Pancreas (tissue), 10 donors: ENCODE data around the gene LARP4B. TPM values are rescaled to one million over a fixed set of nuclear protein-coding genes. Genes with fewer than 3 reads are reported as not detected.

Experiments used
- ATAC-seq, 4 donors: fragments of 200-7000 bp; cut with Tn5 transposase; one replicate each; pipeline versions ENCODE4 v1.8.0 to v1.9.1; 2020; ENCODE audit warnings: mild to moderate bottlenecking in 4 of 4, moderate library complexity in 4 of 4
- DNase-seq, 6 donors: peaks; one replicate each; pipeline ENCODE4 v3.0.0-alpha.2; 2020
- FAIRE-seq: peaks from 2 replicates; lab custom pipeline; 2012; peaks lifted over from hg19 to GRCh38; lab: Jason Lieb, UNC
- H3K27ac ChIP-seq, 4 donors: fragments of 200-600 bp; sonication (generic); 1 replicate in 3 of 4; 2 replicates in 1 of 4; pipeline versions ENCODE4 v1.5.0 to v1.8.0; 2020
- H3K27me3 ChIP-seq, 4 donors: fragments of 200-600 bp; one replicate each; pipeline ENCODE4 v1.8.0; 2021
- H3K36me3 ChIP-seq, 3 donors: fragments of 200-600 bp; sonication (generic) in 1 of 3; one replicate each; pipeline versions ENCODE4 v1.5.0 to v1.8.0; 2020 to 2021
- H3K4me1 ChIP-seq, 3 donors: fragments of 200-600 bp; one replicate each; pipeline ENCODE4 v1.8.0; 2021
- H3K4me3 ChIP-seq, 4 donors: fragments of 200-600 bp; sonication (generic) in 2 of 4; one replicate each; pipeline versions ENCODE4 v1.5.0 to v1.8.0; 2020 to 2021
- H3K9me3 ChIP-seq, 4 donors: fragments of 200-600 bp; one replicate each; pipeline ENCODE4 v1.8.0; 2021
- WGBS, 2 donors: extraction: QIAGEN DNeasy Blood & Tissue Kit; methylation state at CpG; one replicate each; pipeline ENCODE4 v1.1.7; 2013; 5-methylcytosine and 5-hydroxymethylcytosine counted together
- intact Hi-C, 3 donors: fragments of 100-400 bp; cut with DNase I; formaldehyde crosslinking; loops; one replicate each; pipeline versions ENCODE4 v1.11.1 to v1.14.2; 2022
- polyA plus RNA-seq, 2 donors: library from polyadenylated mRNA; stranded (reverse); fragments of 200-250 nt; gene quantifications; one replicate each; pipeline ENCODE4 v1.2.3, GENCODE V29; 2013
- total RNA-seq, 6 donors: library from RNA; stranded (reverse); fragmentation: NEBNext Ultra II Directional in 4 of 6; extraction: Animal tissue kit (Norgen Biotek cat#: 25700) in 4 of 6; gene quantifications; one replicate each; pipeline versions ENCODE4 v1.2.1 to v1.2.4, GENCODE V29; 2021 to 2023
- TF ChIP-seq, protein P1 (sequence below), 4 donors: fragments of 200-600 bp; sonication (generic) in 3 of 4; IDR thresholded peaks; one replicate each; pipeline versions ENCODE4 v1.5.0 to v1.8.0; 2021; ENCODE audit warnings: antibody characterized with exemption in 4 of 4
- donor health status: healthy with polysubstance abuse.
- donor health status: DM: no; HTN: no; CAD: no; lungs with moderate emphysema.
- donor health status: DM: no; HTN: no; CAD: no.
- donor health status: control.
- donor health status: control.
- donor health status: Bipolar disorder and iron deficiency.
- donor health status: DM: yes; HTN: yes; CAD: no.
- donor health status: DM: no; HTN: no; CAD: no.
- donor health status: DM: no; HTN: no; CAD: no.
- donor health status: DM: yes; HTN: yes; CAD: no.

LARP4B gene
- total and polyA plus RNA-seq, 8 donors, result 10.1 to 53.3 (median 32.2) TPM

DNA sequence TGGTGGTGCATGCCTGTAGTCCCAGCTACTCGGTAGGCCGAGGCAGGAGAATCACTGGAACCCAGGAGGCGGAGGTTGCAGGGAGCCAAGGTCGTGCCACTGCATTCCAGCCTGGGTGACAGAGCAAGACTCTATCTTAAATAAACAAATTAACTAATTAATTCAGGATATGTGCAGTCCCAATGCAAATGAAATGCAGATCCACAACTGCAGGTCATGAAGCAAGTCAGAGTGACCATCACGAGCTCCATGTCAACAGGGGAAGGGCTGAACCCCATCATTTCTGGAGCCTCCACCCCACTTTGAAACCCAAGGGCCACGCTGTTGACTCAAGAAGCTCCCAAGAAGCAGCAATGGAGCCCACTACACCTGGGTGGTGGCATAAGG, 115.4 kb downstream of the LARP4B start:
- H3K36me3 ChIP-seq, result peaks cover 6 to 85% (median 24%) of the 10 kb centered on the region in 3 donors

DNA sequence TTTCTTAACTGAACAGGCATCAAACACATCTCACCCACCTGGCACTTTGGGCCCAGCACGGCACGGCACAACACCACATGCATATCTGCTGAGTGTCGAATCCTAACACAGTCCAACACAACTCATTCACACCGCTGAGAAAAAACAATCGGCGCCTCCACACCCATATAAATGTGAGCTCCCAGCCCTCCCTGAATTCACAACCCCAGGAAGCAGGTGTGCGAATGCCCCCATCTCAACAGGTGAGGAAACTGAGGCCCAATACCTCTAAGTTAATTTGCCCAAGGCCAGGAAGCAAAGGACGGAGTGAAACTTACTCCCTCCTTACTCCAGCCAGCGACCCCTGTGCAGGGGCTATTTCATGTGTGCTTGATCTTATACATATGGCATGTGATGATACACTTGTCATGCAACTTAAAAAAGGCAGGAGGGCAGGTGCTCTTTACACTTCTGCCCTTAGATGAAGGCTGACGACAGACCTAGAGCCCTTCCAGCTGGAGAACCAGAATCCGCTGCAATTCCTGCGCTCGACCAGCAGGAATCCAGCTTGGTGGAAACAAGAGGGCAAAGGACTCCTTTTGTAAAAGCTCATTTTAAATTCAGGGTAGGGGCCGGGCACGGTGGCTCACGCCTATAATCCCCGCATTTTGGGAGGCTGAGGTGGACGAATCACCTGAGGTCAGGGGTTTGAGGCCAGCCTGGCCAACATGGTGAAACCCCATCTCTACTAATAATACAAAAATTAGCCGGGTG, 116.0 kb downstream of the LARP4B start:
- H3K4me3 ChIP-seq, result no peak overlapping the region
- WGBS, 2 donors, result 96 to 97% methylated on average over 19 of the region's 19 CpGs
- FAIRE-seq (no peak), ATAC-seq (no peak), DNase-seq (no peak)
- H3K36me3 ChIP-seq, result peaks cover 6 to 80% (median 24%) of the 10 kb centered on the region in 3 donors
- H3K4me1 ChIP-seq, result no peaks in the 10 kb centered on the region
- H3K27me3 ChIP-seq, result no peaks in the 10 kb centered on the region
- no peaks in the 10 kb centered on the region for H3K9me3 ChIP-seq
- intact Hi-C loops, result no loop called here
- no peak overlapping the region for H3K27ac ChIP-seq
- TF ChIP-seq, protein P1, sequence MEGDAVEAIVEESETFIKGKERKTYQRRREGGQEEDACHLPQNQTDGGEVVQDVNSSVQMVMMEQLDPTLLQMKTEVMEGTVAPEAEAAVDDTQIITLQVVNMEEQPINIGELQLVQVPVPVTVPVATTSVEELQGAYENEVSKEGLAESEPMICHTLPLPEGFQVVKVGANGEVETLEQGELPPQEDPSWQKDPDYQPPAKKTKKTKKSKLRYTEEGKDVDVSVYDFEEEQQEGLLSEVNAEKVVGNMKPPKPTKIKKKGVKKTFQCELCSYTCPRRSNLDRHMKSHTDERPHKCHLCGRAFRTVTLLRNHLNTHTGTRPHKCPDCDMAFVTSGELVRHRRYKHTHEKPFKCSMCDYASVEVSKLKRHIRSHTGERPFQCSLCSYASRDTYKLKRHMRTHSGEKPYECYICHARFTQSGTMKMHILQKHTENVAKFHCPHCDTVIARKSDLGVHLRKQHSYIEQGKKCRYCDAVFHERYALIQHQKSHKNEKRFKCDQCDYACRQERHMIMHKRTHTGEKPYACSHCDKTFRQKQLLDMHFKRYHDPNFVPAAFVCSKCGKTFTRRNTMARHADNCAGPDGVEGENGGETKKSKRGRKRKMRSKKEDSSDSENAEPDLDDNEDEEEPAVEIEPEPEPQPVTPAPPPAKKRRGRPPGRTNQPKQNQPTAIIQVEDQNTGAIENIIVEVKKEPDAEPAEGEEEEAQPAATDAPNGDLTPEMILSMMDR (IDR thresholded peaks at IDR 0.05), result no peak

More for the DNA sequence above, 115.4 kb downstream of the LARP4B start:
- Histone ChIP-seq H3K9me3 (no peaks in the 10 kb centered on the region), H3K27ac (no peak overlapping the region), H3K27me3 (no peaks in the 10 kb centered on the region), H3K4me3 (no peak overlapping the region), H3K4me1 (no peaks in the 10 kb centered on the region)
- WGBS, 2 donors, result 87 to 93% methylated on average over 6 of the region's 6 CpGs
- intact Hi-C loops, result no loop called here
- ATAC-seq, result no peak
- TF ChIP-seq, protein P1 (IDR thresholded peaks at IDR 0.05), result no peak
- DNase-seq, result no peak
- no peak for FAIRE-seq

DNA sequence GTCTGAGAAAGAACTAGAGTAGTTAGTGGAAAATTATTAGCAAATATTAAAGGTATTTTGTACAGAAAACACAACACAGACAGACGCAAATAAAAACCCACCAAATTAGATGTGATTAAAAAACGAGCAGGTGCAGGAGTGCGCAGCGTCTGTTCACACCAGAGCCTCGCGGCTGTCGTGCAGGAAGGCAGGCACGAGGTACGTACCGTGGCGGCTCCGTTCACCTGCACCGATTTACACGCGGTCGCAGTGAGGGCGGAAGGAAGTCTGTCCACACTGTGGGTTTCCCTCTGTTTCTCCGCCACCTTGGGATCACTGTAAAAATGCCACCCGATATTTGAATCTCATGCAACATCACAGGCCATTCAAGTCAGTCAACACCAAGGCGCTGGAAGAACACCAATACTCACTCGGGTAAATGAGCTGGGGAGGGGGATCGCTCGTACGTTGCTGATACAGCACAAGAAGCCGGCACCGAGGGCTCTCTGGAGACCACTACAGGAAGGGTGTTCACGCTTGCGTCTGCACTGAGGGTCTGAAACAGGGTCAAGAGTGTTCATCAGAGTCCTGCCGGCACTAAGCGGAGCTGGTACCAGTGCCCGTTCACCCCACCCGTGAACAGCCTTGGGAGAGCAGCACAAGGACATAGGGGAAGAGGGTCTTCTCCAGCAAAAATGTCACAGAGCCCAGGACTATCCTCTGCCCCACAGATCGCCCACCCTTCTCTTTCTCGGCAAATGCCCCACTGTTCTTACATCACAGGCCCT, 116.8 kb downstream of the LARP4B start:
- Histone ChIP-seq H3K36me3 (peaks cover 6 to 77% (median 24%) of the 10 kb centered on the region in 3 donors), H3K27me3 (no peaks in the 10 kb centered on the region), H3K4me3 (no peak overlapping the region), H3K9me3 (no peaks in the 10 kb centered on the region), H3K27ac (no peak overlapping the region), H3K4me1 (no peaks in the 10 kb centered on the region)
- no peak for ATAC-seq
- DNase-seq, result no peak
- intact Hi-C loops, result no loop called here
- no peak for FAIRE-seq
- 95 to 98% methylated on average over 34 of the region's 34 CpGs for WGBS, 2 donors
- TF ChIP-seq, protein P1 (IDR thresholded peaks at IDR 0.05), result no peak

DNA sequence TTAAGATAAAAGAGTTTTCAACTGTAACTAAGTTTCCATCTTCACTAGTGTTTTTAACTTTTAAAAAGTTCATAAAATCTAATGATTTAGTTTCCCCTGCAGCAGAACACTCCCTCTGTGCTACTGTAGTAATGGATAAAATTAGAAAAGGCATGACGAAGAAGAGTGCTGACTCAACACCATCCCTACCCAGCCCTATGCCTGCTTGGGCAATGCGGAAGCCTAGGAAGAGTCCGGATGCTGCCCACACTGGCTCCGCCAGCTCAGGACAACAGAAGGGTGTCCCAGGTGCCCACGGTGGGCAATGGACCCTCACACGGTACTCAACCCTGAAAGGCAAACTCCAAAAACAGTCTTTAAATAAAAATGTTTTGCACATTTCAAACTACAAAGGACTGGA, 118.2 kb downstream of the LARP4B start:
- 95 to 99% methylated on average over 6 of the region's 6 CpGs for WGBS, 2 donors

More for the DNA sequence above, 118.2 kb downstream of the LARP4B start:
- ATAC-seq (no peak), FAIRE-seq (no peak), DNase-seq (no peak)
- Histone ChIP-seq H3K4me3 (no peak overlapping the region), H3K9me3 (no peaks in the 10 kb centered on the region), H3K27me3 (no peaks in the 10 kb centered on the region), H3K27ac (no peak overlapping the region), H3K36me3 (peaks cover 6 to 67% (median 24%) of the 10 kb centered on the region in 3 donors), H3K4me1 (no peaks in the 10 kb centered on the region)
- TF ChIP-seq, protein P1 (IDR thresholded peaks at IDR 0.05), result no peak
- intact Hi-C loops, result no loop called here
